NCI-H82 (cell line): ENCODE results near the gene AMIGO1.

ENCODE experiments used
- DNase-seq: peaks from one replicate; lab custom pipeline; 2025; lab: John Stamatoyannopoulos, UW

AMIGO1 gene

GRCh38 chr1:109509176-109510134 lies at the start of gene AMIGO1:
AMIGO1 (minus strand) TSS chr1:109509727; CDS start chr1:109508912, 815 bp downstream.
- DNase-seq, result peak; percentile 73

GRCh38 chr1:109557520-109557919 lies 48.0 kb upstream of the AMIGO1 start:
- DNase-seq, result no peak

- DNase-seq, result no peak
Observed at GRCh38 chr1:109556563-109556962, 47.0 kb upstream of the AMIGO1 start.

GRCh38 chr1:109548321-109549267 lies 39.1 kb upstream of the AMIGO1 start, which contains the start of gene GNAI3:
GNAI3 (plus strand) TSS chr1:109548615; CDS start chr1:109548721, 106 bp downstream.
- DNase-seq, result peak; percentile 97

- DNase-seq, result peak; percentile 49
Observed at GRCh38 chr1:109547463-109548320, 38.2 kb upstream of the AMIGO1 start.

GRCh38 chr1:109546311-109547109 lies 37.0 kb upstream of the AMIGO1 start:
- peak; percentile 96 for DNase-seq

GRCh38 chr1:109543988-109544735 lies 34.6 kb upstream of the AMIGO1 start:
- no peak for DNase-seq

- no peak for DNase-seq
Observed at GRCh38 chr1:109543283-109543987, 33.9 kb upstream of the AMIGO1 start.

- no peak for DNase-seq
Observed at GRCh38 chr1:109542657-109543056, 33.1 kb upstream of the AMIGO1 start.

- no peak for DNase-seq
Observed at GRCh38 chr1:109541102-109541501, 31.6 kb upstream of the AMIGO1 start.

GRCh38 chr1:109539676-109540075 lies 30.1 kb upstream of the AMIGO1 start, which contains the start of gene GPR61:
GPR61 (plus strand) TSS chr1:109539872; CDS start chr1:109543023, 3,151 bp downstream.
- DNase-seq, result no peak

GRCh38 chr1:109538827-109539555 lies 29.5 kb upstream of the AMIGO1 start:
- no peak for DNase-seq

GRCh38 chr1:109537450-109538178 lies 28.1 kb upstream of the AMIGO1 start:
- DNase-seq, result peak; percentile 66

GRCh38 chr1:109535971-109536491 lies 26.5 kb upstream of the AMIGO1 start:
- DNase-seq, result peak; percentile 90

- no peak for DNase-seq
Observed at GRCh38 chr1:109535481-109535880, 26.0 kb upstream of the AMIGO1 start.

- DNase-seq, result no peak
Observed at GRCh38 chr1:109534307-109534858, 24.9 kb upstream of the AMIGO1 start.
